GM21423 (cell line): ENCODE measurements around the gene OR52E5.

ENCODE experiments used
- ATAC-seq: cut with Tn5 transposase; IDR thresholded peaks from one replicate; pipeline ENCODE4 v1.9.1; 2021; ENCODE audit warnings: mild to moderate bottlenecking, moderate library complexity; ENCODE audit not compliant: unreplicated experiment

The OR52E5 gene

GRCh38 chr11:5932671-5933070 is 39.7 kb downstream of the OR52E5 start:
- no peak for ATAC-seq

- no peak for ATAC-seq
Measured at GRCh38 chr11:5933116-5933515, 40.1 kb downstream of the OR52E5 start.

- ATAC-seq = no peak
Measured at GRCh38 chr11:5937868-5938602, 45.0 kb downstream of the OR52E5 start.

- ATAC-seq = no peak
Measured at GRCh38 chr11:5938603-5938965, 45.6 kb downstream of the OR52E5 start.

GRCh38 chr11:5940748-5941147 is 47.7 kb downstream of the OR52E5 start:
- ATAC-seq = no peak

GRCh38 chr11:5941951-5942350 is 48.9 kb downstream of the OR52E5 start, which contains the start of gene OR56A3:
Gene OR56A3 (plus strand): TSS chr11:5942251. CDS start chr11:5947347, 5,096 bp downstream.
- ATAC-seq = no peak
